SK-N-SH (cell line): Measurements from ENCODE around the gene SPON1. TPM values are rescaled to one million over a fixed set of nuclear protein-coding genes. Genes with fewer than 3 reads are reported as not detected.

Experiments
- CTCF ChIA-PET: fragments of 300-600, 350-600 bp; formaldehyde crosslinking; extraction: SDS; loops from one replicate; lab custom pipeline; 2021; lab: Yijun Ruan, JAX
- POLR2A ChIA-PET: fragments of 350-600 bp; sonication (Branson Sonifier 250); formaldehyde crosslinking; extraction: SDS; loops from one replicate; lab custom pipeline; 2020; ENCODE audit warnings: antibody characterized with exemption, inconsistent platforms; lab: Yijun Ruan, JAX
- DNase-seq: peaks from one replicate; pipeline ENCODE4 v3.0.0; 2012
- H2AFZ ChIP-seq: fragments of 200-600 bp; sonication (generic); 2 replicates; pipeline ENCODE4 v1.8.1; 2016; ENCODE audit warnings: antibody characterized with exemption, mild to moderate bottlenecking, low read depth
- H3F3A ChIP-seq: fragments of 200-600 bp; sonication (generic); replicated peaks from 2 replicates; pipeline ENCODE3; 2016; ENCODE audit warnings: antibody characterized with exemption, mild to moderate bottlenecking; ENCODE audit not compliant: insufficient read depth
- H3K27ac ChIP-seq, 2 experiments: fragments of 200-500 bp in 1 of 2; fragments of 200-600 bp in 1 of 2; sonication (Bioruptor generic) in 1 of 2; sonication (generic), shearing (Covaris generic) in 1 of 2; 2 replicates each; pipeline versions ENCODE4 v1.5.1 to v1.6.1; 2014 to 2016; ENCODE audit warnings: low read depth in 2 of 2, inconsistent platforms in 1 of 2, low read length in 1 of 2, mild to moderate bottlenecking in 1 of 2, mixed read lengths in 1 of 2
- H3K27me3 ChIP-seq: fragments of 200-600 bp; sonication (generic), shearing (Covaris generic); 2 replicates; pipeline ENCODE4 v1.6.1; 2016; ENCODE audit warnings: mixed run types; ENCODE audit not compliant: insufficient read depth
- H3K36me3 ChIP-seq, 2 experiments: fragments of 200-500 bp in 1 of 2; fragments of 200-600 bp in 1 of 2; sonication (Bioruptor generic) in 1 of 2; sonication (generic) in 1 of 2; replicated peaks in 1 of 2; 2 replicates each; pipeline versions ENCODE3 to v1.5.1; 2014 to 2016; ENCODE audit warnings: low read length in 1 of 2, mild to moderate bottlenecking in 1 of 2; ENCODE audit not compliant: insufficient read depth in 2 of 2, control insufficient read depth in 1 of 2
- H3K4me1 ChIP-seq, 2 experiments: fragments of 200-500 bp in 1 of 2; fragments of 200-600 bp in 1 of 2; sonication (Bioruptor generic) in 1 of 2; sonication (generic), shearing (Covaris generic) in 1 of 2; 2 replicates each; pipeline versions ENCODE4 v1.5.1 to v1.6.1; 2014 to 2016; ENCODE audit warnings: low read depth in 1 of 2, low read length in 1 of 2, mixed run types in 1 of 2; ENCODE audit not compliant: insufficient read depth in 2 of 2, control insufficient read depth in 1 of 2
- H3K4me2 ChIP-seq: fragments of 200-600 bp; sonication (generic), shearing (Covaris generic); 2 replicates; pipeline ENCODE4 v1.6.1; 2017; ENCODE audit warnings: mixed run types
- H3K4me3 ChIP-seq, 2 experiments: fragments of 200-500 bp in 1 of 2; fragments of 200-600 bp in 1 of 2; sonication (Bioruptor generic) in 1 of 2; sonication (generic), shearing (Covaris generic) in 1 of 2; 2 replicates each; pipeline versions ENCODE4 v1.5.1 to v1.8.1; 2014 to 2016; ENCODE audit warnings: low read depth in 2 of 2, inconsistent platforms in 1 of 2, low read length in 1 of 2, mild to moderate bottlenecking in 1 of 2, mixed read lengths in 1 of 2, moderate library complexity in 1 of 2
- H3K79me2 ChIP-seq: fragments of 200-600 bp; sonication (generic); 2 replicates; pipeline ENCODE4 v1.8.1; 2017; ENCODE audit warnings: mild to moderate bottlenecking; ENCODE audit not compliant: insufficient read depth
- H3K9ac ChIP-seq: fragments of 200-600 bp; sonication (generic); 2 replicates; pipeline ENCODE4 v1.6.1; 2017; ENCODE audit warnings: mixed run types
- H3K9me2 ChIP-seq: fragments of 200-600 bp; sonication (generic); 2 replicates; pipeline ENCODE4 v1.6.1; 2017; ENCODE audit warnings: mixed run types
- H3K9me3 ChIP-seq: fragments of 200-600 bp; sonication (generic); 2 replicates; pipeline ENCODE4 v1.6.1; 2017; ENCODE audit warnings: mixed run types, mild to moderate bottlenecking, moderate library complexity
- H4K20me1 ChIP-seq: fragments of 200-600 bp; sonication (generic); 2 replicates; pipeline ENCODE4 v1.6.1; 2017; ENCODE audit warnings: mild to moderate bottlenecking, mixed run types; ENCODE audit not compliant: insufficient read depth
- CHD2 ChIP-seq: fragments of 150-350 bp; IDR thresholded peaks from 2 replicates; pipeline ENCODE4 v1.6.1; 2018; ENCODE audit warnings: low read length; ENCODE audit not compliant: partially characterized antibody
- MXI1 ChIP-seq: IDR thresholded peaks from 2 replicates; pipeline ENCODE4 v1.6.1; 2012; ENCODE audit warnings: mild to moderate bottlenecking, low read depth, low read length, improper control_type of control experiment
- RAD21 ChIP-seq: IDR thresholded peaks from 2 replicates; pipeline ENCODE4 v1.6.1; 2012; ENCODE audit warnings: mild to moderate bottlenecking, low read length
- SIN3A ChIP-seq: IDR thresholded peaks from 2 replicates; pipeline ENCODE4 v1.6.1; 2012; ENCODE audit warnings: low read depth, mild to moderate bottlenecking, low read length, moderate library complexity, borderline replicate concordance
- SMC3 ChIP-seq: IDR thresholded peaks from 2 replicates; pipeline ENCODE4 v1.6.1; 2012; ENCODE audit warnings: low read depth, low read length, improper control_type of control experiment
- TAF1 ChIP-seq: IDR thresholded peaks from 2 replicates; pipeline ENCODE4 v1.6.1; 2012; ENCODE audit warnings: low read depth, mild to moderate bottlenecking, low read length, moderate library complexity, borderline replicate concordance
- YY1 ChIP-seq: IDR thresholded peaks from 2 replicates; pipeline ENCODE4 v1.4.0; 2012; ENCODE audit warnings: low read depth, mild to moderate bottlenecking
- WGBS: methylation state at CpG from one replicate; pipeline ENCODE4 v1.1.6; 2017; ENCODE audit warnings: low lambda C conversion rate; 5-methylcytosine and 5-hydroxymethylcytosine counted together
- polyA plus RNA-seq, 3 experiments: library from polyadenylated mRNA; depleted of rRNA; stranded (reverse); fragments of >200 nt; gene quantifications; 2 replicates each; pipeline ENCODE4 v1.2.3, GENCODE V29; 2012
- TF ChIP-seq, protein P1 (sequence below): IDR thresholded peaks from 2 replicates; pipeline ENCODE4 v1.6.1; 2012; ENCODE audit warnings: mild to moderate bottlenecking, low read depth, low read length, moderate library complexity
- TF ChIP-seq, protein P2 (sequence below): fragments of 200-600 bp; sonication (generic); IDR thresholded peaks from 2 replicates; pipeline ENCODE4 v1.6.1; 2017; ENCODE audit warnings: antibody characterized with exemption, mild to moderate bottlenecking, moderate library complexity

The SPON1 gene
- polyA plus RNA-seq, 1 of the 3 experiments (the other 2 are of a cell fraction), result not detected

DNA sequence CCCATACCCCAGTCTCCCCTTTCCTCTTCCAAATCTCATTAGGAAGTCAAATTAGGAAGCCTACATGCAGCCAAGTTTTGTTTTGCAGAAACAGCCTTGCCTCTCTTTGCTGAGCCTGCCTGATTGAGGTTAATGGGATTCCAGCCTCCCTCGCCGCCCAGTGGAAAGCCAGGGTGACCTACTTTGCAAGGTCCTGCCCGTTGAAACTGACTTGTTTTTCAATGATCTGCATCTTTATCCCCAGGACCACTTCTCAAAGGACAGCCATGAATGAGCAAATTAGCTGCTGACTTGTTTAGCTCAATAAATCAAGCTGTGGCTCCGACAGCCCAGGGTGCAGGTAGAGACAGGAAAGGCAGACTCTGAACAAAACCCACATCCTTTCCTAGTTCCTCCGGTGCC lies 286.1 kb downstream of the SPON1 start:
- H3K36me3 ChIP-seq, result no peaks in the 10 kb centered on the region
- H4K20me1 ChIP-seq, result no peaks in the 10 kb centered on the region
- no peaks in the 10 kb centered on the region for H3K9me2 ChIP-seq
- ChIA-PET CTCF (interaction anchor here (0.6 to 6.3 kb wide), 9 partner anchors 8 to 476 kb away, joined by 3 to 101 read pairs (median 4); partner anchors contain the start of gene SPON1), POLR2A (no interaction called here)
- no peak overlapping the region for H3K9ac ChIP-seq
- no peak overlapping the region for H3K27ac ChIP-seq
- H3K9me3 ChIP-seq, result no peaks in the 10 kb centered on the region
- TF ChIP-seq MXI1 (no peak), TAF1 (no peak), CHD2 (no peak), SIN3A (no peak), YY1 (no peak), RAD21 (peak; percentile 39; the same call in 1 of the 2 replicates), SMC3 (peak; percentile 25; the same call in 1 of the 2 replicates)
- TF ChIP-seq, protein P1, sequence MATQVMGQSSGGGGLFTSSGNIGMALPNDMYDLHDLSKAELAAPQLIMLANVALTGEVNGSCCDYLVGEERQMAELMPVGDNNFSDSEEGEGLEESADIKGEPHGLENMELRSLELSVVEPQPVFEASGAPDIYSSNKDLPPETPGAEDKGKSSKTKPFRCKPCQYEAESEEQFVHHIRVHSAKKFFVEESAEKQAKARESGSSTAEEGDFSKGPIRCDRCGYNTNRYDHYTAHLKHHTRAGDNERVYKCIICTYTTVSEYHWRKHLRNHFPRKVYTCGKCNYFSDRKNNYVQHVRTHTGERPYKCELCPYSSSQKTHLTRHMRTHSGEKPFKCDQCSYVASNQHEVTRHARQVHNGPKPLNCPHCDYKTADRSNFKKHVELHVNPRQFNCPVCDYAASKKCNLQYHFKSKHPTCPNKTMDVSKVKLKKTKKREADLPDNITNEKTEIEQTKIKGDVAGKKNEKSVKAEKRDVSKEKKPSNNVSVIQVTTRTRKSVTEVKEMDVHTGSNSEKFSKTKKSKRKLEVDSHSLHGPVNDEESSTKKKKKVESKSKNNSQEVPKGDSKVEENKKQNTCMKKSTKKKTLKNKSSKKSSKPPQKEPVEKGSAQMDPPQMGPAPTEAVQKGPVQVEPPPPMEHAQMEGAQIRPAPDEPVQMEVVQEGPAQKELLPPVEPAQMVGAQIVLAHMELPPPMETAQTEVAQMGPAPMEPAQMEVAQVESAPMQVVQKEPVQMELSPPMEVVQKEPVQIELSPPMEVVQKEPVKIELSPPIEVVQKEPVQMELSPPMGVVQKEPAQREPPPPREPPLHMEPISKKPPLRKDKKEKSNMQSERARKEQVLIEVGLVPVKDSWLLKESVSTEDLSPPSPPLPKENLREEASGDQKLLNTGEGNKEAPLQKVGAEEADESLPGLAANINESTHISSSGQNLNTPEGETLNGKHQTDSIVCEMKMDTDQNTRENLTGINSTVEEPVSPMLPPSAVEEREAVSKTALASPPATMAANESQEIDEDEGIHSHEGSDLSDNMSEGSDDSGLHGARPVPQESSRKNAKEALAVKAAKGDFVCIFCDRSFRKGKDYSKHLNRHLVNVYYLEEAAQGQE, result no peak
- TF ChIP-seq, protein P2, sequence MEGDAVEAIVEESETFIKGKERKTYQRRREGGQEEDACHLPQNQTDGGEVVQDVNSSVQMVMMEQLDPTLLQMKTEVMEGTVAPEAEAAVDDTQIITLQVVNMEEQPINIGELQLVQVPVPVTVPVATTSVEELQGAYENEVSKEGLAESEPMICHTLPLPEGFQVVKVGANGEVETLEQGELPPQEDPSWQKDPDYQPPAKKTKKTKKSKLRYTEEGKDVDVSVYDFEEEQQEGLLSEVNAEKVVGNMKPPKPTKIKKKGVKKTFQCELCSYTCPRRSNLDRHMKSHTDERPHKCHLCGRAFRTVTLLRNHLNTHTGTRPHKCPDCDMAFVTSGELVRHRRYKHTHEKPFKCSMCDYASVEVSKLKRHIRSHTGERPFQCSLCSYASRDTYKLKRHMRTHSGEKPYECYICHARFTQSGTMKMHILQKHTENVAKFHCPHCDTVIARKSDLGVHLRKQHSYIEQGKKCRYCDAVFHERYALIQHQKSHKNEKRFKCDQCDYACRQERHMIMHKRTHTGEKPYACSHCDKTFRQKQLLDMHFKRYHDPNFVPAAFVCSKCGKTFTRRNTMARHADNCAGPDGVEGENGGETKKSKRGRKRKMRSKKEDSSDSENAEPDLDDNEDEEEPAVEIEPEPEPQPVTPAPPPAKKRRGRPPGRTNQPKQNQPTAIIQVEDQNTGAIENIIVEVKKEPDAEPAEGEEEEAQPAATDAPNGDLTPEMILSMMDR, result no peak
- H2AFZ ChIP-seq, result no peak overlapping the region
- 63% methylated on average over 5 of the region's 5 CpGs for WGBS
- no peaks in the 10 kb centered on the region for H3F3A ChIP-seq
- H3K4me1 ChIP-seq, result peaks cover 0 to 14% of the 10 kb centered on the region in 2 experiments; a peak in 1 of 4 replicates
- no peak overlapping the region for H3K4me2 ChIP-seq
- H3K4me3 ChIP-seq, result no peak overlapping the region
- peak; percentile 43 for DNase-seq
- no peaks in the 10 kb centered on the region for H3K79me2 ChIP-seq
- H3K27me3 ChIP-seq, result peaks cover 20% of the 10 kb centered on the region; the same call in 1 of the 2 replicates
